Activated CD8-positive, alpha-beta memory T cell treated with anti-CD3 and anti-CD28 coated beads, Interleukin-2, amount 50 U/mL, for 24 hours (primary cell): Measurements from ENCODE around the gene NEDD1.

Source experiments
- DNase-seq: peaks from one replicate; pipeline ENCODE4 v3.0.0-alpha.2; 2020; ENCODE audit errors: extremely low read depth

NEDD1 gene

DNA sequence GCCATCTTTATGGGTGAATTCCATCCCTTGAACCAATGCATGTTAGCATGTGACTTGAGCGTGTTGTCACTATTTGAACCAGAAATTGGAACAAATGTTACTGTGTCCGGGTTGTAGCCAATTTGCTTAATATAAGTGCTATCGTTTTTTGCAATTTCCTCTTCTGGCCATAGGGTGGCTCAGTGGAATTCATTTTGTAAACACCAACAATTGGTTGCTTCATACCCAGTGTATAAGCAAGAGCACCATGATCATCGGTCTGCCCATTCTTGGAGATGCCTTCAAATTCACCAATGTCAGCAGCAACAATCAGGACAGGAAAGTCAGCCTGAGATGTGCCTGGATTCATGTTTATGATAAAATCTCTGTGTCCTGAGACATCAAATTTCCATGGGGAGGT, 5.0 kb upstream of the NEDD1 start:
- no peak for DNase-seq

- DNase-seq = no peak
These were observed 584 bp upstream of the NEDD1 start for GRCh38 chr12:96906498-96906848.

DNA sequence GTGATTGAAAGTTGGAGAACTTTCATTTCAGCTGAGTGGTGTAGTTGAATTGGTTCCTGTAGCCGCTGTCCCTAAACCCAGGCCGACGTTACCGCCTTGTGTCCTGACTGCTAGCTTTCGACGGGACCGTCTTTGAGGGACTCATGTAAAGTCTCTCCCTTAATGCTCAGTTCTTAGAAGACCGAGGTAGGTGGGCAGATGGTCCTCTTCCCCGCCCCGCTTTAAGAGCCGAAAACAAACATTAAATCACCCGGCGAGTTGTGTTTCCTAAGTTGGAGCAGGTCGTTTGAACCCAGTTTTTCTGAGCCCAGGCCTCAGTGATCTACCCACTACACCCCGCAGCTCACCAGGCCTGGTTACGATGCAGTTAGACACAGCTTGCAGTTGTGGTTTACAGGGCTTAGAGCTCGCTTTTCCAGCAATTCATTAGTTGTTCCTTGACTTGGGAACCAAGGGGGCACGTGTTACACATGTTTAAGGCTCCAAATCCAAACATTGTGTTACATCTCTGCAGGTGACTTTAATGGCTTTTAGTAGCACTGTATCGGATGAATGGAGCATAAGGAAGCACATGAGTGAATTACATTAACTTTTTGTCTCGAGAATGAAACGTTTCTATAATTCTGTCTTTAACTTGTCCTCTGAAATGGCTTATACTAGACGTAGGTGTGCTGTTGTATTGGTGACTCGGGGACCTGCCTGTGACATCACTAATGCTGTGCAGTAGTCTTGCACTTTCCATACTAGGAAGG, 790 bp downstream of the NEDD1 start:
- DNase-seq = no peak

GRCh38 chr12:96908423-96908675, 1.3 kb downstream of the NEDD1 start:
- DNase-seq = no peak

- no peak for DNase-seq
These were observed 5.2 kb downstream of the NEDD1 start for GRCh38 chr12:96912261-96912660.

GRCh38 chr12:96912943-96913342, 5.9 kb downstream of the NEDD1 start:
- DNase-seq = no peak

DNA sequence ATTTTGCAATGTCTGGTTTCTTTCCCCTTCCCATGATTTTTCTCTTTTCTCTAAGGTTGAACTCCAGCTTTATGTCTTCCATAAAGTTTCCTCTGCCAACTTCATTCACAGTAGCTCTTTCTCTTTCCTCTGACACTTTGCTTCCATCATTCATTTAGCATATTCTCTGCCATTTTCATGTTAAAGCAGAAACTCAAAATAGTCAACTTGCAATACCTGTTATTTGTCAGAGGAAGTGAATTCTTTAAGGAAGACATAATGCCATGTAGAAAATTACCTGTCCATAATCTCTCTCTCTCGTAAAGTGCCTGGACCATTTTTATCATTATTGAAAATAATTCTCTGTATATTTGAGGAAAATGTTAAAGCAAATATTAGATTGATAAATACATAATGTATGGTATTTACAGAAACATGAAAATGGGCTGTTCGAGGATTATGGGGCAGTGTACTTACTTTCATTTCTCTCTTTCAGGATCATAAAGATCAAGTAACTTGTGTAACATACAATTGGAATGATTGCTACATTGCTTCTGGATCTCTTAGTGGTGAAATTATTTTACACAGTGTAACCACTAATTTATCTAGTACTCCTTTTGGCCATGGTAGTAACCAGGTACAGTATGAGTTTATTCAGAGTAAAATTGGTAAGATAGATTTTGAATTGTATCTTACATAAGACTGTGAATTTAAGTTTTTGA, 12.6 kb downstream of the NEDD1 start:
- no peak for DNase-seq

GRCh38 chr12:96948782-96949181, 41.7 kb downstream of the NEDD1 start:
- no peak for DNase-seq

- no peak for DNase-seq
These were observed 72.5 kb downstream of the NEDD1 start for GRCh38 chr12:96979532-96979931.

- DNase-seq = no peak
These were observed 73.9 kb downstream of the NEDD1 start for GRCh38 chr12:96980991-96981414.

DNA sequence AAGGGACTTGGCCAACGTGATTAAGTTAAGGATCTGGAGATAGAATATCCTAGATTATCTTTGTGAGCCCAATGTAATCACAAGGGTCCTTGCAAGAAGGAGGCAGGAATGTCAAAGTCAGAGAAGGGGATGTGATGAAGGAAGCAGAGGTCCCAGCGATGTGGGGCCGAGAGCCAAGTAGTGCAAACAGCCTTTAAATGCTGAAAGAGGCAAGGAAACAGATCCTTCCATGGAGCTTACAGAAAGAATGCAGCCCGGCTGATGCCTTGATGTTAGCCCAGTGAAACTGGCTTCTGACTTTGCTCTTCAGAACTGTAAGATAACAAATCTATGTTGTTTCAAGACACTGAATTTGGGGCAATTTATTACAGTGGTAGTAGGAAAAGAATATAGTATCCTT, 74.9 kb downstream of the NEDD1 start:
- no peak for DNase-seq

DNA sequence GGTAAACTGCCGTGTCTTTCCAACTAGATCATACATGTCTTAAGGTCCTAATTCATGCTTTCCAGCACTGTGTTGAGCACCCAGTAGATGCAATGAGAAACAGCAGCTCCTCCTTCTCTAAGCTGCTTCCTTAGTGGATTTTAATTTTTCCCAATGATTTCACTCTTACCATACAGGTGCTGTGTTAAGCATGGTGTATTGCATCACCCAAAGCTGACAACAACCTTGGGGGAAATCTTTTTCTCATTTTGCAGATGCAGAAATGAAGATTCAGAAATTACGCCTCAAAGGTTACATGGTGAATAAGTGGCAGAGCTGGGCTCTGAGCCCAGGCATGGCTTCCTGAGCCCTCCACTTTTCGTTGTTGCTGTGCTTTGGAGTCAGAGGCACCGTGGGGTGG, 75.6 kb downstream of the NEDD1 start:
- no peak for DNase-seq

DNA sequence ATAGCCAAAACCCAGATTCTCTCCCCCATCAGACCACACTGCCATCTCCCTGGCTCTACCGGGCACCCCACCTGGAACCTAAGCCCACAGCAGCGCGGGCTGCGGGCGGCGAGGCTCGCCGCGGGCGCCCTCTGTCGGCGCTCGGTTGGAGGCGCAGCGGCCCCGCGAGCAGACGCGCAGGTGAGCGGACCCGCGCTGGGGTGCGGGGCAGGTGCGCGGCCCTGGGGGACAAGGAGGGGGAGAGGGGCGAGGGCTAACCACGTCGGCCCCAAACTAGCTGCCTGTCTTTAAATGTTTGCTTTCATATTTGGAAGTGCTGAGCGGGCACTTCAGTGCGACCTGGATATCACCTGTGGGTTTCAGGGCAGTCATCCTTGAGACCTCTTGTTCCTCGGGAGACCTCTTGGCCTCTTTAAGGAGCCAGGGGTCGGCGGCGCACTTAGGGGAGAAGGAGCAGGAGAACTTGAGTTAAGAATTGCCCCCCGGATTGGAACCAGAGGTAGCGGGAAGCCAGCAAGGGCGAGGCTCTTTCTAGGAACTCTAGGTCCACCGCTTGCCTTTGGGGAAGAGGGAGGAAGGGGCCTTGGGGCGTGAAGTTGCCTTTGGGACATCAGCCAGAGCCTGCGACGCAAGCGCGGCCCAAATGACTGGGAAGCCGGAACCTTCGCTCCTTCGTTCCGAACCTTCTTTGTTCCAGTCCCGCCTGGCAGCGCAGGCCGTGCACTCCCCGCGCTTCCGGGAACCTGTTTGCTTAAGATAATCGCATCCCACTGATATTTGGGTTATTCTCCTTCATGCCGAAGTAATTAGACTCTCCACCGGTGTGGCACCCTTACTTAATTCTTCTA, 78.7 kb downstream of the NEDD1 start:
- no peak for DNase-seq

GRCh38 chr12:96986883-96987523, 79.9 kb downstream of the NEDD1 start:
- DNase-seq = no peak

- DNase-seq = no peak
These were observed 81.9 kb downstream of the NEDD1 start for GRCh38 chr12:96988919-96989318.

DNA sequence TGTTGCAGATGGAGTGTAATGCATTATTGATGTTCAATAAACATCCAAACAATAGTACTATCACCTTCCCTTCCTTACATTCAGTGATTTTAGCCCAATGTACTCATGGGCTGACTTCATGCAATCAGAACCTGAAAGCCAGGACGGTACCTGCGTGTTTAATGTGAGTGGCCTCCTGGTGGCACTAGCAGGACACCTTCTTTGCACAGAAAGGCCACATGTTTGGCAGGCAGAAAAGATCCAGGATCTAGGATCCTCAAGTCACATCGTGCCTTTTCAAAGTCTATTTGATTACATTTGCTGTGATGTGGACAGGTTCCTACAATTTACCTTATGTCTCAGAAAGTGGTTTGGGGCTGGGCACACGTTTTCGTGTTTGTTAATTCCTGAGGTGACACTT, 82.9 kb downstream of the NEDD1 start:
- DNase-seq = no peak

- no peak for DNase-seq
These were observed 87.8 kb downstream of the NEDD1 start for GRCh38 chr12:96994900-96995299.

- DNase-seq = no peak
These were observed 88.8 kb downstream of the NEDD1 start for GRCh38 chr12:96995861-96996260.

- no peak for DNase-seq
These were observed 90.9 kb downstream of the NEDD1 start for GRCh38 chr12:96997797-96998484.

DNA sequence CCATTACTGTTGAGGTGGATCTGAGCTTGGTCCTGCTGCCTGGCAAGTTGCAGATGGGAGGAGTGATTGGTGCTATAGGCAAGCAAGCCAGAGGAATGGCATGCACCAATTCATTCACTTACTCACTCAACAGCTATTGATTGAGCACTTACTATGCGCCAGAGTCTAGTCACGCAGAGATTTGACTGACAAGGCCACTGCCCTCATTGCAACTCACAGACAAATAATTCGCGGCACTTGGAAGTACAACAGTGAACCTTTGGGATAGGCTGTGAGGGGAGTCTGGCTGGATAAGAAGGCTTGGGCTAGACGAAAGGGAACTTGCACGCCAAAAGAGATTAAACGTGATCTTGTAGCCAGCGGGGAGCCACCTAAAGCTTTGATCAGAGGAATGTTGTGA, 96.2 kb downstream of the NEDD1 start:
- no peak for DNase-seq
